ENCODE data around the gene HAPLN2.

Gene HAPLN2

DNA sequence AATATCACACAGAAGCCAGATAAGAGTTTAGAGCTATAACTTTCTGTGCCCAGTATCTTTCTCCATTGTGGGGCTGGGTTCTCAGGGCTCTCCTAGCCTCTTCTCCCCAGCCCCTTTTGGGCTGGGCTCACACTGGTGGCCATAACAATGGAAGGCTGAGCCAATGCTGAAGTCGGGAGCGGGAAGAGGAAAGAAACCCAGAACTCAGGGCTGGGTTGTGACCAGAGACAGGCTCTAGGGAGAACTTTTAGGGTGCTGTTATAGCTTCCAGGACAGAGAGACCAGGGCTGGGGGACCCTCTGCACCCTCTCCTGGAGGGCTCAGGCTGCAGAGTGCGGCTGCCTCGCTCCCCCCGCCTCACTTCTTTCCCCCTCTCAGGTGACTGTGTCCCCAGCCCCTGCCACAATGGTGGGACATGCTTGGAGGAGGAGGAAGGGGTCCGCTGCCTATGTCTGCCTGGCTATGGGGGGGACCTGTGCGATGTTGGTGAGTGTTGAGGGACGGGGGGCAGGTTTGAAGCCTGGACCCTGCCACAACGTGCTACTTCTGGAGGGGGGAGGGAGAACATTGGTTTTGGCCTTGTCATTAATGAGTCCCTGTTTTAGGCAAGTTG is 36.8 kb downstream of the HAPLN2 start:
- POLR2A ChIA-PET, result interaction anchor here (1.2 kb wide), 2 partner anchors 21 to 31 kb away, joined by 4 read pairs; partner anchors contain the start of gene NES
- TF ChIP-seq TCF7L2 (IDR thresholded peaks at IDR 0.05; ENCODE audit: borderline replicate concordance, low read depth, low read length) (no peak), ZNF341 (tag by site-specific recombination; IDR thresholded peaks at IDR 0.05; ENCODE audit: low read depth) (no peak), SP7 (tag by site-specific recombination; IDR thresholded peaks at IDR 0.05) (no peak)
- H3K36me3 ChIP-seq (ENCODE audit: control insufficient read depth in 2 of 2, insufficient read depth in 1 of 2, low read length in 2 of 2), result no peaks in the 10 kb centered on the region
- H3K4me3 ChIP-seq (ENCODE audit: low read depth, low read length), result no peak overlapping the region
- no peak overlapping the region for H3K27ac ChIP-seq (ENCODE audit: extremely low read depth, low read depth, low read length)
- CTCF ChIA-PET, result interaction anchor here (1.2 to 15.2 kb wide), 5 partner anchors 13 to 38 kb away, joined by 3 to 564 read pairs (median 11); partner anchors contain the start of genes HAPLN2 and NES
- H3K9me3 ChIP-seq (ENCODE audit: control insufficient read depth, insufficient read depth, low read depth, low read length), result no peaks in the 10 kb centered on the region
- H3K4me1 ChIP-seq (ENCODE audit: control insufficient read depth, insufficient read depth, low read length), result no peaks in the 10 kb centered on the region; the same call in 1 of the 2 replicates

DNA sequence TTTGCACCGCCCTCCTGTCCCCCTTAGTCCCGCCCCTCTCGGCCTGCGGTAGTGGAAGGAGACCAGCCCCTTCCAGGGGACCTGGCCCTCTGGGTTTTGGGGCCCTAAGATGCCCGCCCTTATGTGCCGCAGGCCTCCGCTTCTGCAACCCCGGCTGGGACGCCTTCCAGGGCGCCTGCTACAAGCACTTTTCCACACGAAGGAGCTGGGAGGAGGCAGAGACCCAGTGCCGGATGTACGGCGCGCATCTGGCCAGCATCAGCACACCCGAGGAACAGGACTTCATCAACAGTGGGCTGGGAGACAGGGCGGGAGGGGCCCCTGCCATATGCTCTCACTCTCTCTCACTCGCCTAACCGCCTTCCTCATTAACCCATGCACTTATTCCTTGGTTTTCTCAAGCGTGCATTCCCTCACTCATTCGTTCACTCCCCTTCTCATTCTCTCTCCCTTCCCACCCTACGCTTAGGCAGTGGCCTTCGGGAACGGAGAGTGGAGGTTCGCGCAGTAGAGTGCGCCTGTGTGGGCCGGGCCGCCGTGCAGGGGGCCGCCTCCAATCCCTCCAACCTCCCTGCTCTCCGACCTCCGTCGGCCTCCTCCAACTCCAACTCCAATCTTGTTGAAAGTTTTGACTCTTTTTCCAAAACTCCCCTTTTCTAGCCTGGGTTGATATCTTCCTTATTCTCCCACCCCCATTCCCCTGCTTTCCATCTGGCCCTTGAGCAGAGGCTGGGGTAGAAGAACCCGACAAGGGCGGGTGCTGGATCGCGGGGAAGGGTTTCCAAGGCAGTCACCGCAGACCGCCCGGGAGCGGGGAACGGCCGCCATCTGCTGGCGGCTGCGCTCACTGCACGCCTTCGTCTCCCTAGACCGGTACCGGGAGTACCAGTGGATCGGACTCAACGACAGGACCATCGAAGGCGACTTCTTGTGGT is 37.9 kb downstream of the HAPLN2 start:
- ChIA-PET CTCF (interaction anchor here (0.6 to 15.2 kb wide), 20 partner anchors 8 to 271 kb away, joined by 3 to 564 read pairs (median 4); partner anchors contain the start of genes BCAN, CRABP2, HAPLN2 and NES), POLR2A (interaction anchor here (1.3 kb wide), 1 partner anchor 33 kb away, joined by 4 read pairs; no protein-coding TSS in a partner anchor)
- H3K9me3 ChIP-seq (ENCODE audit: control insufficient read depth, insufficient read depth, low read depth, low read length), result no peaks in the 10 kb centered on the region
- H3K36me3 ChIP-seq (ENCODE audit: control insufficient read depth in 2 of 2, insufficient read depth in 1 of 2, low read length in 2 of 2), result no peaks in the 10 kb centered on the region
- peaks cover 4% of the 10 kb centered on the region; the same call in 1 of the 2 replicates for H3K4me1 ChIP-seq (ENCODE audit: control insufficient read depth, insufficient read depth, low read length)
- no peak overlapping the region for H3K27ac ChIP-seq (ENCODE audit: extremely low read depth, low read depth, low read length)
- H3K4me3 ChIP-seq (ENCODE audit: low read depth, low read length), result no peak overlapping the region
- TF ChIP-seq ZNF654 (tag by site-specific recombination; IDR thresholded peaks at IDR 0.05; ENCODE audit: low read depth) (peak; percentile 70), KLF7 (tag by site-specific recombination; IDR thresholded peaks at IDR 0.05; ENCODE audit: borderline replicate concordance) (no peak), ZNF366 (tag by site-specific recombination; conservative IDR thresholded peaks at IDR 0.05) (no peak), ZNF623 (tag by site-specific recombination; IDR thresholded peaks at IDR 0.05) (no peak), ZNF747 (tag by site-specific recombination; IDR thresholded peaks at IDR 0.05) (no peak), KLF9 (tag by site-specific recombination; IDR thresholded peaks at IDR 0.05; ENCODE audit: low read depth) (peak; percentile 33; the same call in 1 of the 2 replicates), ZNF16 (tag by site-specific recombination; IDR thresholded peaks at IDR 0.05; ENCODE audit: low read depth) (no peak), ZNF248 (tag by site-specific recombination; IDR thresholded peaks at IDR 0.05) (no peak), ZNF350 (tag by site-specific recombination; IDR thresholded peaks at IDR 0.05) (no peak), ZFHX2 (tag by site-specific recombination; conservative IDR thresholded peaks at IDR 0.05) (no peak), ZNF114 (tag by site-specific recombination; IDR thresholded peaks at IDR 0.05) (no peak), ZXDB (tag by site-specific recombination; IDR thresholded peaks at IDR 0.05) (peak; percentile 51; the same call in 1 of the 2 replicates), ZNF558 (tag by site-specific recombination; IDR thresholded peaks at IDR 0.05) (no peak), ZFP37 (tag by site-specific recombination; IDR thresholded peaks at IDR 0.05) (0 out of 2 replicates have a peak, but pooled peaks have one; percentile 25), ZNF701 (tag by site-specific recombination; IDR thresholded peaks at IDR 0.05) (no peak)
- TF ChIP-seq, protein P1, sequence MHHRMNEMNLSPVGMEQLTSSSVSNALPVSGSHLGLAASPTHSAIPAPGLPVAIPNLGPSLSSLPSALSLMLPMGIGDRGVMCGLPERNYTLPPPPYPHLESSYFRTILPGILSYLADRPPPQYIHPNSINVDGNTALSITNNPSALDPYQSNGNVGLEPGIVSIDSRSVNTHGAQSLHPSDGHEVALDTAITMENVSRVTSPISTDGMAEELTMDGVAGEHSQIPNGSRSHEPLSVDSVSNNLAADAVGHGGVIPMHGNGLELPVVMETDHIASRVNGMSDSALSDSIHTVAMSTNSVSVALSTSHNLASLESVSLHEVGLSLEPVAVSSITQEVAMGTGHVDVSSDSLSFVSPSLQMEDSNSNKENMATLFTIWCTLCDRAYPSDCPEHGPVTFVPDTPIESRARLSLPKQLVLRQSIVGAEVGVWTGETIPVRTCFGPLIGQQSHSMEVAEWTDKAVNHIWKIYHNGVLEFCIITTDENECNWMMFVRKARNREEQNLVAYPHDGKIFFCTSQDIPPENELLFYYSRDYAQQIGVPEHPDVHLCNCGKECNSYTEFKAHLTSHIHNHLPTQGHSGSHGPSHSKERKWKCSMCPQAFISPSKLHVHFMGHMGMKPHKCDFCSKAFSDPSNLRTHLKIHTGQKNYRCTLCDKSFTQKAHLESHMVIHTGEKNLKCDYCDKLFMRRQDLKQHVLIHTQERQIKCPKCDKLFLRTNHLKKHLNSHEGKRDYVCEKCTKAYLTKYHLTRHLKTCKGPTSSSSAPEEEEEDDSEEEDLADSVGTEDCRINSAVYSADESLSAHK (tag by site-specific recombination; IDR thresholded peaks at IDR 0.05), result no peak
- TF ChIP-seq, protein P2, sequence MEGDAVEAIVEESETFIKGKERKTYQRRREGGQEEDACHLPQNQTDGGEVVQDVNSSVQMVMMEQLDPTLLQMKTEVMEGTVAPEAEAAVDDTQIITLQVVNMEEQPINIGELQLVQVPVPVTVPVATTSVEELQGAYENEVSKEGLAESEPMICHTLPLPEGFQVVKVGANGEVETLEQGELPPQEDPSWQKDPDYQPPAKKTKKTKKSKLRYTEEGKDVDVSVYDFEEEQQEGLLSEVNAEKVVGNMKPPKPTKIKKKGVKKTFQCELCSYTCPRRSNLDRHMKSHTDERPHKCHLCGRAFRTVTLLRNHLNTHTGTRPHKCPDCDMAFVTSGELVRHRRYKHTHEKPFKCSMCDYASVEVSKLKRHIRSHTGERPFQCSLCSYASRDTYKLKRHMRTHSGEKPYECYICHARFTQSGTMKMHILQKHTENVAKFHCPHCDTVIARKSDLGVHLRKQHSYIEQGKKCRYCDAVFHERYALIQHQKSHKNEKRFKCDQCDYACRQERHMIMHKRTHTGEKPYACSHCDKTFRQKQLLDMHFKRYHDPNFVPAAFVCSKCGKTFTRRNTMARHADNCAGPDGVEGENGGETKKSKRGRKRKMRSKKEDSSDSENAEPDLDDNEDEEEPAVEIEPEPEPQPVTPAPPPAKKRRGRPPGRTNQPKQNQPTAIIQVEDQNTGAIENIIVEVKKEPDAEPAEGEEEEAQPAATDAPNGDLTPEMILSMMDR (tag by site-specific recombination; IDR thresholded peaks at IDR 0.05), result peak; percentile 94
- TF ChIP-seq, protein P3, sequence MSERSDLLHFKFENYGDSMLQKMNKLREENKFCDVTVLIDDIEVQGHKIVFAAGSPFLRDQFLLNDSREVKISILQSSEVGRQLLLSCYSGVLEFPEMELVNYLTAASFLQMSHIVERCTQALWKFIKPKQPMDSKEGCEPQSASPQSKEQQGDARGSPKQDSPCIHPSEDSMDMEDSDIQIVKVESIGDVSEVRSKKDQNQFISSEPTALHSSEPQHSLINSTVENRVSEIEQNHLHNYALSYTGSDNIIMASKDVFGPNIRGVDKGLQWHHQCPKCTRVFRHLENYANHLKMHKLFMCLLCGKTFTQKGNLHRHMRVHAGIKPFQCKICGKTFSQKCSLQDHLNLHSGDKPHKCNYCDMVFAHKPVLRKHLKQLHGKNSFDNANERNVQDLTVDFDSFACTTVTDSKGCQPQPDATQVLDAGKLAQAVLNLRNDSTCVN (tag by site-specific recombination; optimal IDR thresholded peaks at IDR 0.05), result peak; percentile 26
- TF ChIP-seq, protein P4, sequence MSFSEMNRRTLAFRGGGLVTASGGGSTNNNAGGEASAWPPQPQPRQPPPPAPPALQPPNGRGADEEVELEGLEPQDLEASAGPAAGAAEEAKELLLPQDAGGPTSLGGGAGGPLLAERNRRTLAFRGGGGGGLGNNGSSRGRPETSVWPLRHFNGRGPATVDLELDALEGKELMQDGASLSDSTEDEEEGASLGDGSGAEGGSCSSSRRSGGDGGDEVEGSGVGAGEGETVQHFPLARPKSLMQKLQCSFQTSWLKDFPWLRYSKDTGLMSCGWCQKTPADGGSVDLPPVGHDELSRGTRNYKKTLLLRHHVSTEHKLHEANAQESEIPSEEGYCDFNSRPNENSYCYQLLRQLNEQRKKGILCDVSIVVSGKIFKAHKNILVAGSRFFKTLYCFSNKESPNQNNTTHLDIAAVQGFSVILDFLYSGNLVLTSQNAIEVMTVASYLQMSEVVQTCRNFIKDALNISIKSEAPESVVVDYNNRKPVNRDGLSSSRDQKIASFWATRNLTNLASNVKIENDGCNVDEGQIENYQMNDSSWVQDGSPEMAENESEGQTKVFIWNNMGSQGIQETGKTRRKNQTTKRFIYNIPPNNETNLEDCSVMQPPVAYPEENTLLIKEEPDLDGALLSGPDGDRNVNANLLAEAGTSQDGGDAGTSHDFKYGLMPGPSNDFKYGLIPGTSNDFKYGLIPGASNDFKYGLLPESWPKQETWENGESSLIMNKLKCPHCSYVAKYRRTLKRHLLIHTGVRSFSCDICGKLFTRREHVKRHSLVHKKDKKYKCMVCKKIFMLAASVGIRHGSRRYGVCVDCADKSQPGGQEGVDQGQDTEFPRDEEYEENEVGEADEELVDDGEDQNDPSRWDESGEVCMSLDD (tag by site-specific recombination; IDR thresholded peaks at IDR 0.05), result no peak
- TF ChIP-seq, protein P5, sequence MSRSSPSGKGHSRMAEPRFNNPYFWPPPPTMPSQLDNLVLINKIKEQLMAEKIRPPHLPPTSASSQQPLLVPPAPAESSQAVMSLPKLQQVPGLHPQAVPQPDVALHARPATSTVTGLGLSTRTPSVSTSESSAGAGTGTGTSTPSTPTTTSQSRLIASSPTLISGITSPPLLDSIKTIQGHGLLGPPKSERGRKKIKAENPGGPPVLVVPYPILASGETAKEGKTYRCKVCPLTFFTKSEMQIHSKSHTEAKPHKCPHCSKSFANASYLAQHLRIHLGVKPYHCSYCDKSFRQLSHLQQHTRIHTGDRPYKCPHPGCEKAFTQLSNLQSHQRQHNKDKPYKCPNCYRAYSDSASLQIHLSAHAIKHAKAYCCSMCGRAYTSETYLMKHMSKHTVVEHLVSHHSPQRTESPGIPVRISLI (tag by site-specific recombination; IDR thresholded peaks at IDR 0.05), result no peak
